GM23248 (cell line): ENCODE measurements around the gene CASP5.

Source experiments
- EZH2 ChIP-seq: fragments of 200-600 bp; sonication (generic); IDR thresholded peaks from 2 replicates; pipeline ENCODE4 v1.6.1; 2018; ENCODE audit warnings: antibody characterized with exemption, mild to moderate bottlenecking; ENCODE audit not compliant: insufficient read depth, poor library complexity, severe bottlenecking
- EZH2phosphoT487 ChIP-seq: fragments of 200-600 bp; sonication (generic); IDR thresholded peaks from 2 replicates; pipeline ENCODE4 v1.6.1; 2018; ENCODE audit warnings: antibody characterized with exemption, moderate library complexity, mild to moderate bottlenecking, low read depth; ENCODE audit not compliant: insufficient read depth

- no peak for TF ChIP-seq EZH2
- no peak for TF ChIP-seq EZH2phosphoT487
These were observed 38.2 kb downstream of the CASP5 start for GRCh38 chr11:104984808-104985207.
